Suppressor macrophage (primary cell): ENCODE results near the gene PLAC9.

Experiments
- DNase-seq, 4 experiments: peaks; one replicate each; pipeline ENCODE4 v3.0.0-alpha.2; 2020 to 2022

Gene PLAC9

DNA sequence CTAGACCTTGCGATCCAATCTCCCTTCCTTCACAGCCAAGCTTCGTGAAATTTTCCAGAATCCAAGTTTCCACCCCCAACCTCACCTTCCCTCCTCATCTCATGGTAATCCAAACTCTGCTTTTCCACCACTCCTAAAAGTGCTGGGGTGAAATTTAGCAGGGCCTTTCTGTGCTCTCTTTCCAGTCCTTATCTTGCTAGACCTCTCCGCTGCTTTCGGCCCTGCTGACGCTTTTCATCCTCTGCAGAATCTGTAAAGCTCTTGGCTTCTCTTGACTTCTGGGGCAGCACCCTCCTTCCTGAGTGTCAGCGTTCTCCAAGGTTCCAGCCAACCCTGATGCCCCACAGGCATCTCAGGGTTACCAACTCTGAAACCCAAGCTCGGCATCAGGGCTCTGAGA, 7.7 kb downstream of the PLAC9 start:
- DNase-seq = peak in 1 of 4 experiments; percentile 3

GRCh38 chr10:80141696-80142460, 9.3 kb downstream of the PLAC9 start:
- DNase-seq = peak in 2 of 4 experiments; percentile 4 to 21

DNA sequence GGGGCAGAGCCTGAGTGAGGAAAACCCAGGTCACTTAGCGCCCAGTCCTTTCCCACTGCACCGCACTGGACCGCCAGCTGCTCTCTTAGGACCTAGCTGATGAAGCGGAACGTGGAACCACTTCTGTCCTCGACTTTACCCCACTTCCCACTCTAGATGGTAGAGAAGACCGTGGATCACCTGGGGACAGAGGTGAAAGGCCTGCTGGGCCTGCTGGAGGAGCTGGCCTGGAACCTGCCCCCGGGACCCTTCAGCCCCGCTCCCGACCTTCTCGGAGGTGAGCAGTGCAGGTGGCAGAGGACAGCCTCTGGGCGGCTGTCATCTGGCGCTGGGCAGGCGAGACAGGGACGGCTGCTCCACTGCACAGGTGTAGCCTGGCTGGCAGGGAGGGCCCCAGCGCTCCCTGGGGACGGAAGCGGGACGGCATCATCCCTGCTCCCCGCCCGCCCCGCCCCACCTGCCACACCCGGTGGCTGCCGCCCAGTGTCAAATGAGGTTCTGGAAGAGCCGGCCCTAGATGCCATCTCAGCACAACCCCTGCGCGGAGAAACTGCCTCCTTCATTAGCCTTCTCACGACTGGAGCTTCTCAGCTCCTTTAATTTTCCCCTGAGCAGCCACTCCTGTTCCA, 11.7 kb downstream of the PLAC9 start:
- peak in 3 of 4 experiments; percentile 42 to 57 (median 49) for DNase-seq

DNA sequence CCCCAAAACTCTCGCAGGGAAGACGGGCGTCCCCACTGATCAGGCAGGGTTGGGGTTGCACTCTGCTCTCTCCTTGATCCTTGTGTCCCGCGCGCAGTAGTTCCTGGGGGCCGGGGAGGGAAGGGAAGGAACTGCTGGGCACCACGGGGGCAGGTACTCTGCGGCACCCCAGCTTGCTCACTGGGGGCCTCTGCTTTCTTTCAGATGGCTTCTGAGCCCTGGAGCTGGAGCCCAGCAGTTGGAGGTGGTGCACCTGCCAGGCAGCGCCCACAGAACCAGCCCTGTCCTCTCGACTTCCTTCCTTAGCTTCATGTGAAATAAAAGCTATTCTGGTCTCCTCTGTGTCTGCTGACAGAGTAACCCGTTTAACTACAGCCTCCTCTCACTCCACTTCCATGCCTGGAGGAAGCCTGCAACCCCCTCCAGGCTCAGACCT, 12.2 kb downstream of the PLAC9 start:
- DNase-seq = peak in 3 of 4 experiments; percentile 39 to 52 (median 46)

DNA sequence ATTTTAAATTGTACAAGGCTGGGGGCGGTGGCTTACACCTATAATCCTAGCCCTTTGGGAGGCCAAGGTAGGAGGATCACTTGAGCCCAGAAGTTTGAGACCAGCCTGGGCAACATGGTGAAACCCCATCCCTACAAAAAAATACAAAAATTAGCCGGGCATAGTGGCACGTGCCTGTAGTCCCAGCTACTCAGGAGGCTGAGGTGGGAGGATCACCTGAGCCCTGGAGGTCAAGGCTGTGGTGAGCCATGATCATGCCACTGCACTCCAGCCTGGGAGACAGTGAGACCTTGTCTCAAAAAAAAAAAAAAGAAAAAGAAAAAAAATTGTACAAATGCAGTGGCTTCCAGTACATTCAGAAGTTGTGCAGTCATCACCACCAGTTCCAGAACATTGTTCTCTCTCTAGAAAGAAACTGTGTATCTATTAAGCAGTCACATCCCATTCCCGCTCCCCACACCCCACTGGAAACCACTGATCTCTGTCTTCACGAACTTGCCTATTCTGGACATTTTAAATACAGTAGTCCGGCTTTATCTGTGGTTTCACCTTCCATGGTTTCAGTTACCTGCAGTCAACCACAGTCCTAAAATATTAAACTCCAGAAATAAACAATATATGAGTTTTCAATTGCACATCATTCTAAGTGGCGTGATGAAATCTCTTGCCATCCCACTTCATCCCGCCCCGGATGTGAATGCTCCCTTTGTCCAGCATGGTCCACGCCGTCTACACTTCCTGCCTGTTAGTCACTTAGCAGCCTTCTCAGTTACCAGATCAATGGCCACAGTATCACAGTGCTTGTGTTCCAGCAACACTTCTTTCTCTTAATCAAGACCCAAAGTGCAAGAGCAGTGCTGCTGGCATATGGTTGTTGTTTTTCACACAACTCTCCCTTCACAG, 13.1 kb downstream of the PLAC9 start:
- peak in 3 of 4 experiments; percentile 38 to 51 (median 40) for DNase-seq

DNA sequence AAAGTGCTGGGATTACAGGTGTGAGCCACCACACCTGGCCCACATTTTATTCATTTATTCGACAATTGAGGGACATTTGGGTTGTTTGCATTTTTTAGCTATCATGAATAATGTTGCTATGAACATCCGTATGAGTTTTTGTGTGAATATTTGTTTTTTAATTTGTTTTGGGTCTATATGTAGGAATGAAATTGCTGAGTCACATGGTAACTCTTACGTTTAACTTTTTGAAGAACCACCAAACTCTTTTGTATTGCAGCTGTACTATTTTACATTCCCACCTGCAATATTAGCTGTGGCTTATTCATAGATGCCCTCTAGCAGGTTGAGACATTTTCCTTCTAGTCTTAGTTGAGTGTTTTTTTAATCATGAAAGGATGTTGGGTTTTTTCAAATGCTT, 14.4 kb downstream of the PLAC9 start:
- no peak for DNase-seq

GRCh38 chr10:80148166-80148805, 15.8 kb downstream of the PLAC9 start:
- peak in 1 of 4 experiments; percentile 3 for DNase-seq

- no peak for DNase-seq
Observed at GRCh38 chr10:80149123-80149522, 16.6 kb downstream of the PLAC9 start.

GRCh38 chr10:80150172-80150571, 17.6 kb downstream of the PLAC9 start:
- DNase-seq = peak in 1 of 4 experiments; percentile 8

GRCh38 chr10:80152820-80153219, 20.3 kb downstream of the PLAC9 start:
- no peak for DNase-seq

DNA sequence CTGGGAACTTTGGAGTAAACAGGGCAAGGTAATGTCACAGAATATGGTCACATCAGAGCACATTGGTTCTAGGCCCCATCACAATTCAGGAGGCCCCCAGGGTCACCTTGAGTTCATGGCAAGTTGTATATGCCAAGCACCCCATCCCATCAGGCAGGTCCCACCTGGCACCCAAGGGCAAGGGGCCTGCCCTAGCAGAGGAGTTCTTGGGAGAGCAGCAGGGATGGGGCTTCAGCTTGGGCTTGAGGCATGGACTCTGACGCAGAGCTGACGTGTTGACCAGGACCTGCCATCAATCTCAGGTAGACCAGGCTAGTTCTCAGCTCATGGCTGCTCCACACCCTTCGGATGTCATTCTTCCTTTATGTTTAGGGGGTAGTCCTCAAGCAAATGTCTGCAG, 20.9 kb downstream of the PLAC9 start:
- no peak for DNase-seq

- no peak for DNase-seq
Observed at GRCh38 chr10:80154626-80154977, 22.1 kb downstream of the PLAC9 start.

GRCh38 chr10:80154978-80155695, 22.6 kb downstream of the PLAC9 start:
- no peak for DNase-seq

DNA sequence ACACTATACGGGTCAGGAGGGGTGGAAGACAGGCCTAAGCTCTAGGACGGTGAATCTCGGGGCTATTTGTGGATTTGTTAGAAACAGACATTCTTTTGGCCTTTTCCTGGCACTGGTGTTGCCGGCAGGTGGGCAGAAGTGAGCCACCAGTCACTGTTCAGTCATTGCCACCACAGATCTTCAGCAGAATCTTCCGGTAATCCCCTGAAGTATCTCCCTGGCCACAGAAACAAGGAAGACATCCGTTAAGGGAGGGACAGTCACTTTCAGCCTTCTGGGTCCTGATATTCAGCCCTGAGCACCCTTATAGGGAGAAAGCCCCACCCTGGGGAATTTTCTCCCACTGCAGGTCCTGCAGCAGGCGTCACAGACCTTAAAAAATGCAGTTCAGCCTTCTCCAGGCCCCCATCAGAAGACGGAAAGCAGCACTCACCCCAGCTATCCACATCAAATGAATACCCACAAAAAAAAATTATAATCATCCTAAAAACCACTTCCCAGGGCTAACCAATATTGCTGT, 23.2 kb downstream of the PLAC9 start:
- DNase-seq = peak in 1 of 4 experiments; percentile 2

- DNase-seq = peak in 1 of 4 experiments; percentile 3
Observed at GRCh38 chr10:80156216-80156615, 23.7 kb downstream of the PLAC9 start.

- no peak for DNase-seq
Observed at GRCh38 chr10:80157561-80157960, 25.0 kb downstream of the PLAC9 start.

DNA sequence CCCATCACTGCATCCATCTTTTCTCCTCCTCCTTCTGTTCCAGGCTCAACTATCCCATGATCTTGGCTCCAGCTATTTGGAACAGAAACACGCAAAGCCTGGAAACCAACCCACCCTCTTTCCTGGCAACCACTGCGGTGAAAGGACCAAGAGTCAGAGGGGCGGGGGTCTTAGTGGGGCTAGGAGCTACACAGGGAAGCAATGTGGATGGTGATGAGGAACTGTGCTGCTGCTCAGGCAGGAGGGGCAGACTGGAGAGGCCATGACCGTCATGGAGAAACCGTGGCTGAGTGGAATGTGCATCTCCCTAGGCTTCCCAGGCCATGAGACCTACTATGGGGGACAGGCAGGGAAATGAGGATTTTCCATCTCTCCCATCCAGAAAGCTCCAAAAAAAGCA, 25.6 kb downstream of the PLAC9 start:
- peak in 1 of 4 experiments; percentile 8 for DNase-seq

- DNase-seq = peak; percentile 92 to 98 (median 96)
Observed at GRCh38 chr10:80158598-80159127, 26.1 kb downstream of the PLAC9 start.

- peak in 3 of 4 experiments; percentile 45 to 55 (median 49) for DNase-seq
Observed at GRCh38 chr10:80159166-80159873, 26.8 kb downstream of the PLAC9 start.
